HG02943 (cell line): Measurements from ENCODE around the gene NAPSA.

Source experiments
- ATAC-seq: cut with Tn5 transposase; IDR thresholded peaks from one replicate; pipeline ENCODE4 v1.9.1; 2021; ENCODE audit warnings: mild to moderate bottlenecking, low read depth, moderate library complexity; ENCODE audit not compliant: unreplicated experiment

Gene NAPSA

DNA sequence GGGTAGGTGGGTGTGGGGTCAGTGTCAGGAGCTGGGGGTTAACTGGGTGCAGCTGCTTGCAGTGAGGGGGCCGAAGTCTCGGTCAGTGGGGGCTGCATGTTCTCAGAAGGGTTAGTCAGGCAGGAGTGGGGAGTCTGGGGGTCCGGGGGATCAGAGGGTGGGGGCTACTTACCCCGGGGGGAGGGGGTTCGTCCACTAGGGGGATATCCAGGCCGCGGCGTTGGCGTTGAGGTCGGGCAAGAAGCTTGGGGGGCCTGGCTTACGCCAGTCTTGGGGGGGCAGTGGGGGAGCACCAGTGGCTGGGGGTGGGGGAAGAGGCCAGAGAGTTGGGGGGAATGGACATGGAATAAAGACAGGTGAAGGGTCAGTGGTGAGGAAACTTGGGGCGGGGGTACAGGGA lies 45.4 kb downstream of the NAPSA start:
- no peak for ATAC-seq

DNA sequence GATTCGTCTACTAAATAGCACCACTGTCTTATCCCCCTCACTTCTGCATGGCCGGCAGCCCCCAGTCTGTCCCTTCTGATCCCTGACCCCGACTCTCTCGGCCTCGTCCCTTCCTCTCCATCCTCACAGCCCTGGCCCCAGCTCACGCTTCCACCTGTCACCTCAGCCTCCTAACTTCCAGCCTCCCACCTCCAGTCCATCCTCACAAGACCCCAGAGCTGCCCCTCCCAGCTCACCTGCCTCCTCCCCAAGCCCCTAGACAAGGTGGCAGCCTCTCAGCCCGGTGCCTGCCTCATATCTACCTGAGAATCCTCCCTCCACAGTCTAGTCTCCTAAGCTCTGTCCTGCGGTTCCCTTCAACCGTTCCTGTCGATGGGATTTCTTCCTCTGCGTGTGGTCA lies 46.3 kb downstream of the NAPSA start:
- no peak for ATAC-seq

DNA sequence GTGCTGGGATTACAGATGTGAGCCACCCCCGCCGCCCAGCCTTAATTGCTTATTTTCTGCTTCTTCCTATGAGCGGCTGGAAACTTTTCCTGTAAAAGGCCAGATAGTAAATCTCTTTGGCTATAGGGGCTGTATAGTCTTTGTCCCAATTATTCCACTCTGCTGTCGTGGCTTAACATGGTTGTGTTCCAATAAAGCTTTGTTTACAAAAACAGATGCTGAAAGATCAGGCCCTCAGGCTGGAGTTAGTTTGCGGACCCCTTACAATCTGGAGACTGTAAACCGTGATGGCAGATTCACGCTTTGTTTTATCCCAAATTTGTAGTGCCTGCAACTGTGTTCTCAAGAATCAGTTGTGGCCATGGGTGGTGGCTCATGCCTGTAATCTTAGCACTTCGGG lies 47.0 kb downstream of the NAPSA start:
- no peak for ATAC-seq

DNA sequence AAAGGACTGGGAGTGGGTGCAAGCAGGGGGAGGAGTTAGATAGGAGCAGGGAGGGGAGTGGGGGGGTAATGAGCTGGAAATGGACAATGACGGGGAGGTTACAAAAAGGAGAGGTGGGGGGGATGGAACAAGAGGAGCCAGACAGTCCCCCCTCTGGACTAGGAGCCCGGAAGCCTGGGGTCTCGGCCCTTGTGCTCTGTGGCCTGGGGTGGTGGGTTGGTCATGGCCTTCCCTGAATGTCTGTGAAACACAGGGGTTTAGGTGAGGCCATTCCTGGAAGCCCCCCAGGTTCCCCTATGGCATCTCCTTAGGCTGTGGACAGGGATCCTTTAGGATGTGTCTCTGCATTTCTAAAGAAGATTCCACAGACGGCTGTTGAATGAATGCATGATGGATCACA lies 48.3 kb downstream of the NAPSA start:
- ATAC-seq: no peak

DNA sequence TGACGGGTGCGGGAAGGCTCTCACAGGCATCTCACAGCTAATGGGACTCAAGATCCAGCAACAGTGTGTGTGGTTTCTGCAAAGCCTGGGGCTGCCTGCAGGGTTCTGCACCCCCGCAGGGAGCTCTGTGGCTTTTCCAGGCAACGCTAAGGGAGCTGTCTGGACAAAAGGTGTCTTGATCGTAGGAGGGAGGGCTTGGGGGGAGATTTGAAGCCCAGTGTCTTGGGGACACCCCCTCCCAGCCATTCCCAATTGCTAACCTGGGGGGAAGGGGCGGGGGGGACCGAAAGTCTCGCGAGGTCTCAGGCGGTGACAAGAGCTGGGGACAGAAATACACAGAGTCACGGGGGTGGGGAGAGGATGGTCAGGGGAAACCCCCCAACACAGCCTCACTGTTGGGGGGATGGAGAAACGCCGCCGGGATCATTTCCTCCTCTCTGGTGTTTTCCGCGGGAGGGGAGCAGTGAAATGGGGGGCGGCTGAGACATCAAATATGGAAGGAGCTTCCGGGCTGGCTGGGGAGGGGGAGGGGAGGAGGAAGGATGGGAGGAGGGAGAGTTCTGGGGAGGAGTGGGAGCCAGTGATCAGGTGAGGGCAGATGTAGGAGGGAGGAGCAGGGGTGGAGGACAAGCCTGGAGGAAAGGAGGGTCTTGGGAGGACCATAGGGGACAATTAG lies 49.5 kb downstream of the NAPSA start:
- ATAC-seq: no peak

DNA sequence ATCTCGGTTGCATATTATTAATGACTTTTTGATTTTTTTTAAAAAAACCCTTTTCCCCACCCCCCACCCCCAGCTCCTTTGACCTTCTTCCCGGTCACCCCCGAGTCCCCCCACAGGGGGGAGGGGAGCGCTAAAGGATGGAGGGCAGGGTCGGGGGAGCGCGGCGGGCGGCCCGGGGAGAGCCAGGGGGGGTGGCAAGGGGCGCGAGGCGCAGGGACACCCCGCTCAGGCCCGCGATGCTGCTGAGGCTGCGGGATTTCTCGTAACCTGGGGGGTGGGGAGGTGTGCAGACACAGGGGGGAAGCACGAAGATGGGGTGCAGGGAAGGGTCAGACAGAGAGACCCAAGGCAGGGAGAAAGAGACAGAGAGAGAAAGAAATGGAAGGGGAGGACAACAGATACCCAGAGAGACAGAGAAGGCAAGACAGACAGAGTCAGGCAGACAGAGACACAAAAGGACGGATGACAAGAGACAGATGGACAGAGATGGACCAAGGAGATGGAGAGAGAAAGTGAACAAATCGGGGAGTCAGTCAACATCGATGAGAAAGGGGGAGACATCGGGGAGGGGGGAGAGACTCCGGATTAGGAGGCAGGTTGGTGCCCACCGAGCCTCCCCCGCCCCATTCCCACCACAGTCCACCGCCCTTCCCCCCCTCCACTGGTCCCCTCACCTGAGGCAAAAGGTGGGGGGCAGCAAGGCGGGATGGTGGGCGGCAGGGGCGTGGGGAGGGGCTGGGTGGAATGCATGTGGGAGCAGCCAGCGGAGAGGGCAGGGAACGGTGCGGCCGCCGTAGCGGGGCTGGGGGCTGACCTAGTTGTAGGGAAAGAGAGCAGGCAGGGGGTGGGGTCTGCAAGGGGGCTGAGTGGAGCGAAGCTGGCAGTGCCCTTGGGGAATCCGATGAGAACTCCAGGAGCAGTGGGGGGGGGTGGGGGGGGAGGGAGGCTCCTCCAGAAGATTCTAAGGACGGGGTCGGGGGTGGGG lies 50.4 kb downstream of the NAPSA start:
- ATAC-seq: no peak

DNA sequence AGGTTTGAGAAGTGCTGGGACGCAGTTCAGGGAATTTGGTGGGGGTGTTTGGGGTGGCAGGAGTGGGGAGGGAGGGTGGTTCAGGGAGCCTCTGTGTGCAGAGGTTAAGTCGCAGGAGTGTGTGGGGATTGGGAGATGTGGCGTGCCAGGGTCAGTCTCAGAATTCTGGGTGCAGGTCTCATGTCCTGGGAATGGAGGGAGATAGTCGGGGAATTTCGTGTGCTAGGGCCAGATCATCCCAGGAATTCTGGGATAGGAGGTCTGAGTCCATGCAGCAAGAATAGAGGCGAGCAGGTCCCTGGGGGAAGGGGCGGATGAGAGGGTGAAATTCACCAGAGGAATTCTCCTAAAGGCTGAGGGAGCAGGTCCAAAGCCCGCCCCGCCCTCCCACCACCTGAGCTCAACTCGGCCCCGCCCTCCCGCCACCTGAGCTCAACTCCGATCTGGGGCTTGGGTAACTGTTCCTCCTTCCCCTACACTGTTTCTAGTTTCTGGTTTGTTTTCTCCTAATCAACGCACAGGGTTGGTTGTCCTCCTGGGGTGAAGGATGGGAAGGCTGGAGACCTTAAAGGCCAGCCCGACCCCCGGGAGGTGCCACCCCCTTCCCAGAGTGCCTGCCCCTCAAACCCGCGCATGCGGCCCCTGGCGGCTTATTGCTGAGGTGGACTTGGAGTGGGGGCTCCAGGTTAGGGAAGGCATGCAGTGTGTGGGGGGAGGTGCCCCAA lies 51.5 kb downstream of the NAPSA start:
- no peak for ATAC-seq

DNA sequence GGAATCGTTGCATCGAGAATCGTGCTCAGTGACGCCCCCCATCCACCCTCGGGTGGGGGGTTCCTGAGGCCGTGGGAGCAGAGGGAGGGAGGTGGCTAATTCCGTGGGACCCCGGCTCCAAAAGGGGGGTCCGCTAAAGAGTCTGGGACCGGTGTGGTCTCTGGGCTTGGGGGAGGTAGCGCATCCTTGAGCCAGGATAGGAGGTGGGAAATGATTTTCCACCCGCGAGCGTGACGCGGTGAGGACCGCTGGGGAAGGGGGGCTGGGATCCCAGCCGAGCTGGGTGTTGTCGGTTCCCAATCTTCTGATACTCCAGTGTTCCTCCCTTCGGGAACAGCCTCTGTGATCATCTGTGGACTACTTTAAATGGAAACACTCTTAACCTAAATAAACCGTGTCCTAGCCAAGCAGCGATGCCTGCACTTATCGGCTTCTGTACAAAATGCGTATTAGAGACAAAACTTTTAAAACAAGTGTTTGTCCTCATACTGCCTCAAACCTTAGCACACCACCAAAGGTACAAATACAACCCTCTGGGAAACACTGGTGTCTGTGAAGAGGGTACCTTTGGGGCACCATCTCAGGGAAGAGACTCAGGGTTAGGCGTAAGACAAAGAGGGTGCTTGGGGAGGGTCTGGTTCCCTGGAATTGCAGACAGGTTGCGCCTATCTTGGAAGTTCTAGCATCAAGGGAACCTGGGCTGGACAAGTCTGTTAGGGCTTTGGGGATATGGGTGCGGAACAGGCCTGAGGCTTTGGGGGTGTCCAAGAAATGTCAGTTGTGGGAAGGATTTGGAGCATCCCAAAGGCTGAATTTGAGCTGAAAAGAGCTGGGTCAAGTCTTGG lies 52.2 kb downstream of the NAPSA start:
- ATAC-seq: no peak

DNA sequence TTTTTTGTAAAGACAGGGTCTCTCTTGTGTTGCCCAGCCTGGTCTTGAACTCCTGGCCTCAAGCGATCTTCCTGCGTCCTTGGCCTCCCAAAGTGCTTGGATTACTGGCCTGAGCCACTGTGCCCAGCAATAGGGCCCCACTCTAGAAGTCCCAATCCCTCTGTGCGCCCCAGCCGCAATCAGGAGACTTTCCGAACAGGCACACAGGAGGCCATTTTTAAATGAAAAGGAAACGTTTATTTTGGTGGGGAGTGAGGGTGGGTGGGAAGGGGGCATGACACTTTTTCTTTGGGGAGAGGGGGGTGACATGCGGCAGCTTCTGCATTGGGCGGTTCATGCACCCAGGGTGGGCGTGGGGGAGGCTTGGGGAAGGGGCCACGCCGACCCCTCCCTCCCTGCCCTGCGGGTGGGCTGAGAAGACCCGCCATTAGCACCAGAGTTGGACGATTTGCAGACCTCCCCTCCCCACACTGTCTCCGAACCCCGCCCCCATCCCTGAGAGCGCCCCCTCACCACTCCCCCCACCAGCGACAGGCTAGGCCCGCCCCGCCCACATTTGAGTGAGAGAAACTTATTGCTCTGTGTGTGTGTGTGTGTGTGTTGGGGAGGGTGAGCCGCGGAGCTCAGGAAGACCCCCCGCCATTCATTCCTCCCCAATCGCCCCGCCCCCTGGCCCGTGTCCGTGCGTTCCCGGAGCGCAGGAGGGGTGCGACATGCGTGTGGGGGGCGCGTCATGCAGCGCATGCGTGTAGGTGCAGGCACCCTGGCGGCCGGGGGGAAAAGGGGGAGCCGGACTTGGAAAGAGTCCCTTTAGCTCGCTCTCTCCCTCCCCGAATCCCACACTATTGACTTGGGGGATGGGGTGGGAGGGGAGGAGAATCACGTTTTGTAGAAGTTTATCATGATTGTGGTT lies 53.5 kb downstream of the NAPSA start:
- ATAC-seq: no peak

DNA sequence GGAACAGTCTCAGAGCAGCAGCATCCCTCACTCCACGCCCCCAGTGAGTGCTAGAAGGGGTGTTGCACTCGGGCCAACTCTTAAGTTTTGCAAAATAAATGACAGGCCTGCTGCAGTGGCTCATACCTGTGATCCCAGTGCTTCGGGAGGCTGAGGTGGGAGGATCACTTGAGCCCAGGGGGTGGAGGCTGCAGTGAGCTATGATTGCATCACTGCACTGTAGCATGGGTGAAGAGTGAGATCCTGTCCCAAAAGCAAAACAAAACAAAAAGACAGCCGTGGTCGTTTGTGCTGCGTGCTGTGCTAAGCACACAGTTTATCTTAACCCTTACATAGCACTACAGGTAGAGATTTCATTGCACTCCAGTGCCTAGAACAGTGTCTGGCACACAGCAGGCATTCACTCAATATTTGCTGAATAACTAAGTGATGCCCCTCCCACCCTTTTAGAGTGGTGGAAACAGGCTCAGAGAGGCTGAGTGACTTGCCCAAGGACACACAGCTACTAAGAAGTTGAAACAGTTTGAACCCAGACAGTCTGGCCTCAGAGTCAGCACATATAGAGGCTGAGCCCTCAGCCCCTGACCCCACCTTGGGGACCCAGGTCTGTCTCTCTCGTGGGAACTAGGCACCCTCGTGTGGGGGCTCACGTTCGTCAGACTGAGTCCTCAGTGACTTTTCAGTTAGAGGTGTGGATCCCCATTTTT lies 54.5 kb downstream of the NAPSA start:
- ATAC-seq: no peak

DNA sequence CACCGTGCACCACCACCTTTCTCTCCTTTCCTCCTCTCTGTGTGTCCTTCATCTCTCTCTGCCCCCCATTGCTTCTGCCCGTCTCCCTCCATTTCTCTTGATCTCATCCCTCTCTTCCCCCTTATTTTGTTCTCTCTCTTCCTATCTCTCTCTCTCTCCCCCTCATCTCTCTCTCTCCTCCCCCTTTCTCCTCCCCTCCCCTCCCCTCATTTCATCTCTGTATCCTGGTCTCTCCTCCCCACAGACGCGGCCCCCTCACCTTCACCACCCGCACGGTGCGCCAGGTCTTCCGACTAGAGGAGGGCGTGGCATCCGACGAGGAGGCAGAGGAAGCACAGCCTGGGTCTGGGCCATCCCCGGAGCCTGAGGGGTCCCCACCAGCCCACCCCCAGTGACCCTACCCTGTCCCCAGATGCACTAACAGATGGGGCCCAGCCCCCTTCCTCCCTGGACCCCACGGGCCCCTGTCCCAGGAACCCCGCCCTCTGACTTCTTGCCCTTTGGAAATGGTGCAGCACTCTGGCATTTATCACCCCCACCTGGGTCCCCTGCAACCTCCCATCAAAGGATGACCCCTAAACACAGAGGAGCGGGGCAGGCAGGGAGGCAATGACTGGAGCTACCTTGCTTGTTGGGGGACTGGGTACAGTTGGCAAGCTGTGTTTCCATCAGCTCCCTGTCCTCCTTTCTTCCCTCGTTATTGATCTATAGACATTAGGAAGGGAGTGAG lies 55.9 kb downstream of the NAPSA start:
- ATAC-seq: no peak

DNA sequence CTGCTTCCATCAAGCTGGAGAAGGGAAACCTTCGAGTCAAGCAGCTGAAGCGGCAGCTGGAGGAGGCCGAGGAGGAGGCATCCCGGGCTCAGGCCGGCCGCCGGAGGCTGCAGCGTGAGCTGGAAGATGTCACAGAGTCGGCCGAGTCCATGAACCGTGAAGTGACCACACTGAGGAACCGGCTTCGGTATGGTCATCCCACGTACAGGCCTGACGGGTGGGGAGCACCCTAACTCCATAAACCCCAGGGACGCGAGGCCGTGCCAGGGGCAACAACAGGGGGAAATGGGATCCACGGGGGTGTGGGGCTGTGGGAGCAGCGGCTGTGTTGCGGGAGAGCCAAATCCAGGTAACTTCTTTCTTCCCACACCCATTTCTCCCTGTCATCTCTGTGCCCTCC lies 56.4 kb downstream of the NAPSA start:
- ATAC-seq: no peak
